SK-N-SH treated with all-trans-retinoic acid at 6 μM for 48 hours (cell line): ENCODE data around the gene ADCY9.

ENCODE experiments used
- ATAC-seq: fragments of 200-7000 bp; cut with Tn5 transposase; 3 replicates; pipeline ENCODE4 v1.9.1; 2020; ENCODE audit warnings: mild to moderate bottlenecking, moderate library complexity
- ARNTL ChIP-seq: fragments of 450-650 bp; formaldehyde crosslinking; IDR thresholded peaks from 2 replicates; pipeline ENCODE4 v1.5.0; 2020; ENCODE audit warnings: low read depth, mild to moderate bottlenecking, moderate library complexity, borderline replicate concordance
- BACH2 ChIP-seq: fragments of 250-450 bp; sonication (Bioruptor Pico); IDR thresholded peaks from 2 replicates; pipeline ENCODE4 v1.9.0; 2021; ENCODE audit warnings: mild to moderate bottlenecking, borderline replicate concordance
- CREB5 ChIP-seq: fragments of 250-450 bp; sonication (Bioruptor Pico); IDR thresholded peaks from 2 replicates; pipeline ENCODE4 v1.5.1; 2020; ENCODE audit warnings: low read depth, mild to moderate bottlenecking, moderate library complexity
- CSDC2 ChIP-seq: fragments of 250-450 bp; sonication (Bioruptor Pico); IDR thresholded peaks from 2 replicates; pipeline ENCODE4 v1.5.0; 2020; ENCODE audit warnings: mild to moderate bottlenecking, moderate library complexity
- CSRNP3 ChIP-seq: fragments of 250-450 bp; sonication (Bioruptor Pico); IDR thresholded peaks from 2 replicates; pipeline ENCODE4 v1.5.1; 2021; ENCODE audit warnings: mild to moderate bottlenecking, moderate library complexity
- GLIS3 ChIP-seq: fragments of 250-450 bp; sonication (Bioruptor Pico); IDR thresholded peaks from 2 replicates; pipeline ENCODE4 v1.5.0; 2020; ENCODE audit warnings: mild to moderate bottlenecking, moderate library complexity
- ISL1 ChIP-seq: fragments of 250-450 bp; sonication (Bioruptor Pico); IDR thresholded peaks from 2 replicates; pipeline ENCODE4 v2.1.2; 2022; ENCODE audit warnings: mild to moderate bottlenecking, moderate library complexity
- OSR1 ChIP-seq: fragments of 250-450 bp; sonication (Bioruptor Pico); IDR thresholded peaks from 2 replicates; pipeline ENCODE4 v1.8.0; 2022; ENCODE audit warnings: moderate library complexity, mild to moderate bottlenecking, inconsistent platforms
- PATZ1 ChIP-seq: fragments of 250-450 bp; sonication (Bioruptor Pico); IDR thresholded peaks from 2 replicates; pipeline ENCODE4 v1.8.0; 2020; ENCODE audit warnings: mild to moderate bottlenecking, moderate library complexity, borderline replicate concordance
- POU6F1 ChIP-seq: fragments of 250-450 bp; sonication (Bioruptor Pico); IDR thresholded peaks from 2 replicates; pipeline ENCODE4 v1.8.0; 2021; ENCODE audit warnings: low read depth, mild to moderate bottlenecking, moderate library complexity, borderline replicate concordance
- PPARA ChIP-seq: fragments of 250-450 bp; sonication (Bioruptor Pico); IDR thresholded peaks from 2 replicates; pipeline ENCODE4 v1.5.0; 2020; ENCODE audit warnings: mild to moderate bottlenecking, borderline replicate concordance
- TCF4 ChIP-seq: fragments of 250-450 bp; sonication (Bioruptor Pico); IDR thresholded peaks from 2 replicates; pipeline ENCODE4 v1.8.0; 2021; ENCODE audit warnings: mild to moderate bottlenecking, moderate library complexity, borderline replicate concordance
- TOX ChIP-seq: fragments of 250-450 bp; sonication (Bioruptor Pico); IDR thresholded peaks from 2 replicates; pipeline ENCODE4 v1.8.0; 2021; ENCODE audit warnings: mild to moderate bottlenecking, moderate library complexity, borderline replicate concordance
- TSHZ2 ChIP-seq: fragments of 250-450 bp; sonication (Bioruptor Pico); IDR thresholded peaks from 2 replicates; pipeline ENCODE4 v1.5.0; 2020; ENCODE audit warnings: mild to moderate bottlenecking, moderate library complexity
- ZC3H10 ChIP-seq: fragments of 250-450 bp; sonication (Bioruptor Pico); IDR thresholded peaks from 2 replicates; pipeline ENCODE4 v1.5.1; 2021; ENCODE audit warnings: mild to moderate bottlenecking, moderate library complexity
- ZFP30 ChIP-seq: fragments of 450-650 bp; formaldehyde crosslinking; IDR thresholded peaks from 2 replicates; pipeline ENCODE4 v1.5.0; 2022; ENCODE audit warnings: mild to moderate bottlenecking, moderate library complexity
- ZNF565 ChIP-seq: fragments of 450-650 bp; formaldehyde crosslinking; conservative IDR thresholded peaks from 2 replicates; pipeline ENCODE4 v1.5.0; 2020; ENCODE audit warnings: low read depth, mild to moderate bottlenecking, moderate library complexity

The ADCY9 gene

GRCh38 chr16:3968551-3968950 lies 147.7 kb downstream of the ADCY9 start:
- TF ChIP-seq CSDC2 (CRISPR knock-in tag) (no peak), BACH2 (no peak)
- ATAC-seq: no peak

GRCh38 chr16:3966681-3967080 lies 149.6 kb downstream of the ADCY9 start:
- no peak for TF ChIP-seq OSR1 (CRISPR knock-in tag)
- no peak for TF ChIP-seq PPARA
- no peak for TF ChIP-seq ZFP30 (CRISPR knock-in tag)
- TF ChIP-seq ZNF565: no peak
- no peak for TF ChIP-seq GLIS3 (CRISPR knock-in tag)
- no peak for TF ChIP-seq CSRNP3
- TF ChIP-seq CREB5 (CRISPR knock-in tag): no peak
- TF ChIP-seq ARNTL: no peak
- TF ChIP-seq CSDC2 (CRISPR knock-in tag): no peak
- TF ChIP-seq ZC3H10 (CRISPR knock-in tag): no peak
- no peak for TF ChIP-seq TSHZ2 (CRISPR knock-in tag)
- no peak for TF ChIP-seq PATZ1 (CRISPR knock-in tag)
- TF ChIP-seq TOX (CRISPR knock-in tag): no peak
- no peak for TF ChIP-seq TCF4 (CRISPR knock-in tag)
- TF ChIP-seq, all 23 proteins: peak for 0
- no peak for ATAC-seq

- TF ChIP-seq GLIS3 (CRISPR knock-in tag): no peak
- TF ChIP-seq ISL1 (CRISPR knock-in tag): no peak
- TF ChIP-seq POU6F1 (CRISPR knock-in tag): no peak
- TF ChIP-seq ZC3H10 (CRISPR knock-in tag): no peak
- no peak for ATAC-seq
These were observed 150.3 kb downstream of the ADCY9 start for GRCh38 chr16:3965781-3966582.

GRCh38 chr16:3965306-3965705 lies 150.9 kb downstream of the ADCY9 start:
- TF ChIP-seq POU6F1 (CRISPR knock-in tag) (no peak), CSDC2 (CRISPR knock-in tag) (no peak)
- TF ChIP-seq, all 23 proteins: peak for 0
- ATAC-seq: no peak
